HL-60 (cell line): ENCODE results near the gene CCNE1.

ENCODE experiments used
- TF ChIP-seq, protein P1 (sequence below): IDR thresholded peaks from one replicate; pipeline ENCODE4 v1.5.1; 2011; ENCODE audit warnings: low read length, control low read depth, inconsistent platforms; ENCODE audit not compliant: insufficient read depth
- TF ChIP-seq, protein P2 (sequence below): IDR thresholded peaks from 2 replicates; pipeline ENCODE4 v1.6.1; 2012; ENCODE audit warnings: low read depth; ENCODE audit not compliant: insufficient replicate concordance

DNA sequence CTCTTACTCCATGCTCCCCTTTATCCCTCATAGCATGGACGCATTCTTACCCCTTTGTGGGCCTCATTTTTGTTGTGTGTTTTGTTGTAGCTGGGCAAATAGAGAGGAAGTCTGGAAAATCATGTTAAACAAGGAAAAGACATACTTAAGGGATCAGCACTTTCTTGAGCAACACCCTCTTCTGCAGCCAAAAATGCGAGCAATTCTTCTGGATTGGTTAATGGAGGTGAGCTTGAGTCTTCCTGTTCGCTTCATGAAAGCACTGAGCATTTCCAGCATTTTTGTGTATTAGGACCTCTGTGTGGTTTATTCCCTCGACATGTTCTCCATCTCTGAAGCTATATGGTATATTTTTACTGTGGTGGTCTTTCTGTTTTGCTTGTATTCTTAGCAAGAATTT lies 5.5 kb downstream of the CCNE1 start:
- TF ChIP-seq, protein P1, sequence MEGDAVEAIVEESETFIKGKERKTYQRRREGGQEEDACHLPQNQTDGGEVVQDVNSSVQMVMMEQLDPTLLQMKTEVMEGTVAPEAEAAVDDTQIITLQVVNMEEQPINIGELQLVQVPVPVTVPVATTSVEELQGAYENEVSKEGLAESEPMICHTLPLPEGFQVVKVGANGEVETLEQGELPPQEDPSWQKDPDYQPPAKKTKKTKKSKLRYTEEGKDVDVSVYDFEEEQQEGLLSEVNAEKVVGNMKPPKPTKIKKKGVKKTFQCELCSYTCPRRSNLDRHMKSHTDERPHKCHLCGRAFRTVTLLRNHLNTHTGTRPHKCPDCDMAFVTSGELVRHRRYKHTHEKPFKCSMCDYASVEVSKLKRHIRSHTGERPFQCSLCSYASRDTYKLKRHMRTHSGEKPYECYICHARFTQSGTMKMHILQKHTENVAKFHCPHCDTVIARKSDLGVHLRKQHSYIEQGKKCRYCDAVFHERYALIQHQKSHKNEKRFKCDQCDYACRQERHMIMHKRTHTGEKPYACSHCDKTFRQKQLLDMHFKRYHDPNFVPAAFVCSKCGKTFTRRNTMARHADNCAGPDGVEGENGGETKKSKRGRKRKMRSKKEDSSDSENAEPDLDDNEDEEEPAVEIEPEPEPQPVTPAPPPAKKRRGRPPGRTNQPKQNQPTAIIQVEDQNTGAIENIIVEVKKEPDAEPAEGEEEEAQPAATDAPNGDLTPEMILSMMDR = no peak
- TF ChIP-seq, protein P2, sequence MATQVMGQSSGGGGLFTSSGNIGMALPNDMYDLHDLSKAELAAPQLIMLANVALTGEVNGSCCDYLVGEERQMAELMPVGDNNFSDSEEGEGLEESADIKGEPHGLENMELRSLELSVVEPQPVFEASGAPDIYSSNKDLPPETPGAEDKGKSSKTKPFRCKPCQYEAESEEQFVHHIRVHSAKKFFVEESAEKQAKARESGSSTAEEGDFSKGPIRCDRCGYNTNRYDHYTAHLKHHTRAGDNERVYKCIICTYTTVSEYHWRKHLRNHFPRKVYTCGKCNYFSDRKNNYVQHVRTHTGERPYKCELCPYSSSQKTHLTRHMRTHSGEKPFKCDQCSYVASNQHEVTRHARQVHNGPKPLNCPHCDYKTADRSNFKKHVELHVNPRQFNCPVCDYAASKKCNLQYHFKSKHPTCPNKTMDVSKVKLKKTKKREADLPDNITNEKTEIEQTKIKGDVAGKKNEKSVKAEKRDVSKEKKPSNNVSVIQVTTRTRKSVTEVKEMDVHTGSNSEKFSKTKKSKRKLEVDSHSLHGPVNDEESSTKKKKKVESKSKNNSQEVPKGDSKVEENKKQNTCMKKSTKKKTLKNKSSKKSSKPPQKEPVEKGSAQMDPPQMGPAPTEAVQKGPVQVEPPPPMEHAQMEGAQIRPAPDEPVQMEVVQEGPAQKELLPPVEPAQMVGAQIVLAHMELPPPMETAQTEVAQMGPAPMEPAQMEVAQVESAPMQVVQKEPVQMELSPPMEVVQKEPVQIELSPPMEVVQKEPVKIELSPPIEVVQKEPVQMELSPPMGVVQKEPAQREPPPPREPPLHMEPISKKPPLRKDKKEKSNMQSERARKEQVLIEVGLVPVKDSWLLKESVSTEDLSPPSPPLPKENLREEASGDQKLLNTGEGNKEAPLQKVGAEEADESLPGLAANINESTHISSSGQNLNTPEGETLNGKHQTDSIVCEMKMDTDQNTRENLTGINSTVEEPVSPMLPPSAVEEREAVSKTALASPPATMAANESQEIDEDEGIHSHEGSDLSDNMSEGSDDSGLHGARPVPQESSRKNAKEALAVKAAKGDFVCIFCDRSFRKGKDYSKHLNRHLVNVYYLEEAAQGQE = no peak
